Measurements from ENCODE around the gene DNM3.
"Not testable (repeated sequence)": the region's sequence is repeated elsewhere in the genome, so short reads cannot be mapped to it uniquely, and the experiment has no call there.

DNM3 gene

DNA sequence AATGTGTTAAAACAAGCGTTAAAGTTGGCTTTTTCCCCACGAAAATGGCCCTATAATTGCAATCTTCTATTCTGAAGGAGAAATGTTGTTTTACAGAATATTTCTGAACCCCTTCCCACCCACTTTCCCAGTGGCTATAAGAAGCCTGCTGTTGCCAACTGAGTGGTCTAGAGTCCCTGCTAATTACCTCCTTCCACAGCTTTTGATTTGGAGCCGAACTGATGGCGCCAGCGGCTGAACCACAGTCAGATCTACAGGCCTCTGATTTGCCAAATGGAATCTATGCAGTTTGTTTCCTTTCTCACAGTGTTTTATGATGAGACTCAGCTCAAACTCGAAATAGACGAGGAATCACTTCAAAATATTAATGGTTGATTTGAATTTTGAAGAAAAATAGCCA, 503.1 kb downstream of the DNM3 start:
- DNase-seq = no peak

DNA sequence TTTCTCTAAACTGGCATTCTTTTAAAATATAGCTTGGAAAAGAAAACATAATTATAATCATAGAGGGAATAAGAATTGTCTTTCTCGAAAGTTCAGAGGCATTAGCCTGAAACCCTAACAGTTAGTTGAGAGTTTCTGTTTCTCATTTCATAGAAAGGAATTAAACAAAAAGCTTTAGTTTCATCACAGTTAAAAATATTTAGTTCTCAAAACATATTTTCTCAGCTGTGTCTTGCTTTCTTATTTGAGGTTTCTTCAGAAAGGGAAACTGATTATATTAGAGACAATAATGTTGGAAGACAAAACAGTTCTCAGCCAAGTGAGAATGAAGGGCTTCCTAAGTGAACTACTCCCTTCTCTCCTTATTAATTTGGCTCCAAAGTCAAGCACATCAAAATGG, 503.8 kb downstream of the DNM3 start:
- DNase-seq = no peak

DNA sequence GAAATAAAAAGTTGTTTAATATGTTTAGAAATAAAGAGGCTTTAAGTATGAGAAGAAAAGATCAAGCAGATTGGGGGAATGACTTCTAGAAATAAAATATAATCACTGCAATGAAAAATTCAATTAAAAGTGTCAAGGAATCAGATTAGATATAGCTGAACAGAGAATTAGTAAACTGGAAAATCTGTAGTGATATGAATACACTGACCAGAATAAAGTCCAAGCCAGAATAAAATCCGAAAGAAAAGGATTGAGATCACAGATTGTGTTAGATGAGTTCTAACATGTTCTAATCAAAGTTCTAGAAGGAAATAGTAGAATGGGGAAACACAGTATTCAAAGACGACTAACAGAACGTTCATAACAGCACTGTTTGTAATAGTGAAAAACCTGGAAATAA, 506.1 kb downstream of the DNM3 start:
- no peak for DNase-seq

DNA sequence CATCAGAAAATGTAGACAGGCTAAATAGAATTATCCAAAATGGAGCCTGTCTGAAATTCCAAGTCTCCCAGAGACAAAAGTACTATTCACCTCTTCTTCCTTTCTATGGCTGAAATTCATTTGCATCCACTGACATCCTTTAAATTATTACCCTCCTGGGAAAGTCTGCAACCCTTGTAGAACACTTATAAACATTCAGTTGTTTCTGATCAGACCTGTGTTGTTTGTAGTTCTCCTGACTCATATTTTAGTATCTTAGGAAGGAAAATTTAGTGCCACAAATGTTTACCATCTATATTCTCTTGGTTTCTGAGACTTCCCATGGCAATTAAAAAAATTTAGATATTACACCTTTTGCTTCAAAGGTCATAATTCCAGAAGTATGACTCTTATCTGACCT, 509.6 kb downstream of the DNM3 start:
- no peak for DNase-seq

DNA sequence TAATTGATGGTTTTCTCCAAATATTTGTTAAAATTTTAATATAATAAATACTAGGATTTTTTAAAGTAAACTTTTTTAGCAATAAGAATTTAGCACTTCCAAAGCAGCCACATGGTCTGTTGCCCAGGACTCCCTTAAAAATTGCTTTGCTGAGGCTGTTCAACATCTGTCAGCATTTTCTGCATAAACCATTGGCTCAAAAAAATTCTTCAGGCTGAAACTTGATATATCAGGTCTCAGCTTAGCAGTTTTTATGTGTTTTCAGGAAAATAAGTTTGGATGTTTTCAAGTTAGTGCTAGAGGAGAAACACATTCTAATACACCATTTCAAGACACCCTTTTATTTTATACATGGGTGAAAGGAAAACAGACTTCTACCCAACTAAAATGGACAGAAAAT, 510.0 kb downstream of the DNM3 start:
- DNase-seq = no peak

DNA sequence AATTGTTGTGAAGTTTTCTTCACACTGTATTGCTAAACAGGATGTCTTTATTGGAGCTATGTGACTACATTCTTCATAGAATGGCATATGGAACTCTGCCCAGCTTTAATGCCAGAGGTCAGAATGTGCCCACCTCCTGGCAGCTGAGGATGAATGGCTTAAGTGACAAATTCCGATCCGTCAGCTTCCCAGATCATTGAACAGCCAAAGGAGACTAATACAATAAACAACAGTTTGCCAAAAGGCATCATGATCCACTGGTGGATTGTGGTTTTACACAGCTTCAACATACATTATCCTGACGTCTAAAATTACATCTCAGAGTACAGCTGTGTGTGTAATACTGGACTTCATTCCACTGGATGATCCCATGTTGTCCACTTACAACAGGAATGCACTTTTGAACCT, 510.5 kb downstream of the DNM3 start:
- no peak for DNase-seq

DNA sequence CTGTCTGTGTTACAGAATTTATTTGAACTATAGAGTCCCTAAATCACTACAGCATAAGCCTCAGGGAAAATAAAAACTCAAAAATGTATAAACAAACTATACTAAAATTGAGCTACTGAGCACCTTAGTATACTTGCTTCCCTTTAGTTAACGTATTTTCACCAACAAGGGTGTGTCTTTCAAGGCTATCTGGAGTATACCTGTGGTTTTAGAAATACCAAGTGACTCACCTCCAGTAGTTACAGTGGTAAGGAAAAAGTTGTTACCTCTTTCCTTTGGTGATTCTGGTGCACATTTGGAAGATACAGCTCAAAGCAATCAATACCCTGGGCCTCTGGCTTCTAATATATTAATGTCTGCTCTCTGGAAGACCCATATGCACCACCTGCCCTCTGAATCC, 511.1 kb downstream of the DNM3 start:
- DNase-seq = no peak

DNA sequence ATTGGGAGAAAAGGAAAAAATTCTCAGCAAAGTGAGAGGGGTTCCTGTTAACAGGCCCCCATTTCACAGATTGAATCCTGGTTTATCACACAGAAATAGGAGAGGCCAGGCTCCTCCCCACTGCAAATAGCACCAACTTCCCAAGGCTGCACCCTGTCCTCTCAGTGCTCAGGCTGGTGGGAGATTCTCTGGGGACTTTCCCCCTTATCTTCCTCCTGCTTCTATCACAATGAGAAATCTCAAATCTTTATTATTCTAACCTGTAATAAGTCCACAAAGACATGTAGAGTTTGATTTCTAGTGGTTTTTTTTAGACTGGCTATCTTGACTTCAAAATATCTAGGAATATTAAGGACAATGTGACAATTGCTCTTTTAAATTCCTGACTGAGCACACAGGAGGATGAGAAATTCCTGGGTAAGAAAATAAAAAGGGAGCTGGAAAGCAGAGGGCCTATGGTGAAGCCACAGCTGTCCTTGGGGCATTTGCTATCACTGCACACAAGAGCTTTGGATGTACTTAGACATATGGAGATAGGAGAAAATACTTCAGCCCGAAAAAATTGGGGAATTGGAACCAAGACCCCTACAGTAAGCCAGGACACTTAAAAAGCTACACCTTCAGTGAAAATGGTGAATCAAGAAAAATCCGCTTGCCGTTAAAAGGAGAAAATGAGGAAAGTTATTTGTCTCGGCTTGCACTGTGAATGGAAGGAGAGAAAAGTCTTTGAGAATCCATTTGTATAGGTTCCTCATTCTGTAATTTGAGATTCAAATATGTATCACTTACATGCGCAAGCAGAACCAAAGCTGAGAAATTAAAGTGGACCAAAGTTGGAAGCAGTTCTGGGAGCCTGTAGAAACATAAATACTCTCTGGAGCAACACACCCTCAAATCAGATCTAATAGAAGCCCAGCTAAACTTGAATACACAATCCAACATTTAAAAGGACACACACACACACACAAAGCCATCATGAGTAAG, 513.3 kb downstream of the DNM3 start:
- DNase-seq = no peak

DNA sequence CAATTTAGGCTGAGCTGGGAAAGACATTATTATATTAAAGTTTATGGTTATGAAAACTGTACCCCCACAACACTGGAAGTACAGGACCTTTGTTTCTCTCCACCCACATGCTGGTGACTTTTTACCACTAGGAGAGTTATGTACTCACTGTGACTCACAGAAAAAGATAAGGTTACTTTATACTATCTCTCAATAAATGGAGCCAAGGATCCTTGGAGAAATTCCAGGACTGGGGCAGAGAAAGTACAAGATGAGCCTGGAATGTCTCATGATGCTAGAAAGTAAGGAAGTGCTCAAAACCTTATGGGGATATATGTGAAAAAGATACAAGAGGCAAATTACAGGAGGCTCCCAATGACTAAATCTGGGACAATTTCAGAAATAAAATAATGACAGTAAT, 515.3 kb downstream of the DNM3 start:
- no peak for DNase-seq

DNA sequence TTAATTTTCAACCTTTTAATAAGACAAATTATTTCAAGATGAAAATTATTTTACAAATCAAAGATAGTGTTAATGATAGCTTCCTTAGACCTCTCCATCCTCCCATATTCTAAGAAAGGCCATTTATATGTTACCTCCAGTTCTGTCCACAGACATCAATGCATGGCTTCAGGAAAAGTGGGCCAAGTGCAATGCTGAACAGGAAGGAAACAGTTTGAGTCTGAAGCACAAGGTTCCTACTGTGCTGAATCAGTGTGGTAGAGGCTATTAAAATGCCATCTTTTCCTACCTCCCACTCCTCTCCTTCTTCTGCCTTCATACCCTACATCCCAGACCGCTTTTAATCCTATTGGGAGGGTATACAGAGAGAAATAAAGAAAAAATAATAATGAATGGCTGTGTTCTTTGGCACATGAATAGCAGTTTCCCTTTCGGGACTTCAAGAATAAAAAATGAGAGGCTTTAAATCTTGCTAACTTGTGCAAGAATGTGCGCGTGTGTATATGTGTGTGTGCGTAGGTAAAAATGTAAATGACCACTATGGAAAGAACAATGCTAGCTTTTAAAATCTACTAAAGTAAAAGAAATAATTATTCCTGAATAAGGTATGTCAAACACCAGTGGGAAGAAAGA, 516.6 kb downstream of the DNM3 start:
- DNase-seq = no peak

DNA sequence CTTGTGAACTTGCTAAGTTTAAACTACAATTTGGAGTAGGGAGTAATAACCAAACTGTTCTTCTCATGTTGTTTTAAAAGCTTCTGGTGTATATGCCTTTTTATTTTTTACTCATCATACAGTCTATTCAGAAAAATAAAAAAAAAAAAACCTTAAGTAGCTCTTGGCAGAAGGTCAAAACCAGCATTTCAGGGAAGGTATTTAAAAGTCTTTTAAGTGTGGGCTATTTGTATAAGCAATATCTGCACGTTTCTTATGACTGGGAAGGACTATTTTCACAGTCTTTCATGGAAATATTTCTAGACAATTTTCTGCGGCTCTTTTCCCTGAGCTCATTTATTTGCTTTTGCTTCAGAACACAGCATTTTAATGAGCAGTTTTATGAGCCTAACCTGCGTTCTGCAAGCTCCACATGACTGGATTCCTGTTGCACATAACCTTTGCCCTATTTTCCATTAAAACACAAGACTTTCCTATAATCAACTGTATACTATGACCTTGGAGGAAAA, 518.2 kb downstream of the DNM3 start:
- DNase-seq = no peak

DNA sequence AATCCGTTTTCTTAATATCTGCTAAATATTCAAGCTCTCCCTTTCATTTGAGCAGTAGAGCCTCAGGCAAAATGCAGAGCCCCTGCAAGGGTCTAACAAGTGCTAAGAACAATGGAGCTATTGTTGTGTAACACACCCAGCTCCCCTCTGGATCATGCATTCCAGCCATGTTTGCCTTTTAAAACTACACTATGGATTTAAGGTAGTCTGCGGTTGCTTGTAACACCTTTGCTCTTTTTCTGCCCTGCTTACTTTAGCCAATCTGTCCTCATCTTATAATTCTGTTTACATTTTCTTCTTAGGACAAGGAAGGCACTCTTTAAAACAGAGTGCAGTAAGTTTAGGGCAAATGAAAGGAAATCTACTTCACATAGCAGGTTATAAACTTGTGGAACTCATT, 519.2 kb downstream of the DNM3 start:
- no peak for DNase-seq

DNA sequence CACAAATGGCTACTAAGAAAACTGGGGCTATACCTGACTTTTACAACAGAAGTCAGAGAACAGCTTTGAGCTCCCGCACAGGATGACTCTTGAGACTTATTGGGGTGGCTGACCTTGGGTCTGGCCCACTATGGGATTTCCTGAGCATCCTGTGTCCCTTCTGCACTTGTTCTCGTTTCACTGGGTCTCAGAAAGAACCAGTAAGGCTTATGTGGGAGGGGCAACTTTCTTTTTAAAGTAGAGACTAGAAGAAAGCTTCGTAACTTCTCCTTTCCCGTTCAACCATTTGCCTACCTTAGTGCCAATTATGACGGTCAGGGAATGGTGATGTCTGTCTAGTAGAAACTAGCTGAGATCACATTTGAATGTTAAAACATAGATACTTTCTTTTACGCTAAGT, 519.7 kb downstream of the DNM3 start:
- no peak for DNase-seq

DNA sequence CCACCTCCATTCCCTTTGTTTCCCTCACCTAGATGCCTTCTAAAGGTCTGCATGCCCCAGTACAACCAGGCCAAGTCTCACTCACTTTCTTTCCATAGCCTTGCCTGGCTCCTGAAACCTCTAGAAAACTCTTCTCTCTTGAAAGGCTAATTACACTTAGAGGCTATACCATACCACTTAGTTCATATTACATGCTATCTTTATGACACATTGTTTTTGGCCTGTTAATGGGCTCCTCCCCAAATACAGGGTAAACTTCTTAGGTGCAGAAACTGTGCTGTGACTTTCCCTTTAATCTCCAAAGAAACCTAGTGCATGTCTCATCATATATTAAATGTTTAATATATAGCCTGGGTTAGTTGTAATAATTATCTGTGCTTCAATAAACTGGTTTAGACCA, 522.6 kb downstream of the DNM3 start:
- DNase-seq = no peak

DNA sequence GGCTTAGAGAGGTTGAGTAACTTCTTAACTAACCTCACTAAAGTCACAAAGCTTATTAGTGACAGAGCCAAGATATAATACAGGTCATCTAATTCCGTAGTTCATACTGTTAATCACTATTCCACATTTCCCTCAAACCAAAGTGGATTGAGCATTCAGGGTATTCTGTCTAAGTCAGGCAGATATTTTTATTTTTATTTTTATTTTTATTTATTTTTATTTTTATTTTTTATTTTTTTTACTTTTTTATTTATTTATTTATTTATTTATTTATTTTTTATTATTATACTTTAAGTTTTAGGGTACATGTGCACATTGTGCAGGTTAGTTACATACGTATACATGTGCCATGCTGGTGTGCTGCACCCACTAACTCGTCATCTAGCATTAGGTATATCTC, 530.3 kb downstream of the DNM3 start:
- not testable (repeated sequence) for DNase-seq

DNA sequence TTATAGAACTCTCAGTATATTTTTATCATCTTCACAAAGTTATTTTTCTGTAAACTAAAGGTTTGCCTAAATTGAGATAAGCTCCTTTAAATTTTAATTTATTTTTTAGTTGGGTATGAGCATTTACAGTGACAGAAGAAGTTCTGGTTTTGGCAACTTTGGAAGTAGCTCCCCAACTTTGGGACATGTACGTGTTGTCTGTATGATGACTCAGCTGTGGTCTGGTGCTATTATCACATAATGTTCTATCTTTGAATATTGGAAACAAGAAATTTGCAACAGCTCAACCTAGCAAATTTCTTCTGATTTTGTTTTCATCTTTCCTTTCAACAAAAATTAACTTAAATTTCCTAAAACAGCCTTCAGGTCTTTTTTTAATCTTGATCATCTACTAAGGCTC, 532.6 kb downstream of the DNM3 start:
- DNase-seq = no peak

DNA sequence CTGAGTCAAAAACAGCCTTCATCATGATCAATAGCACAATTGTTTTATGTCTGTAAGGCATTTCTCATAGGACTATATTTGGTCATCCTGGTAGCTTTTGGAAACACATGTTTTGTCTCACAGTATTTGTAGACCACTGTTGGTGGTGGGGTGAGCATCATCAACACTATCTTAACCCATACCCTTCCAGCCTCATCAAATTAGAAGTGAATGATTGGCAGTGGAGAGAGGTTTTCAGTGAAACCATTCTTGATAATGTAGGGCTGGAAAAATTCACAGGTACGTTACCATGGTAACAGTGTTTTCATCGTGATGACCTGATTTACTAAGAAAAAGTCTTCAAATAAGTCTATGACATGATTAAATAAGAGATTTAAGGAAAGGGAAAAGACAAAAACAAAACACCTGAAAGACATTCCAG, 533.9 kb downstream of the DNM3 start:
- DNase-seq = no peak

DNA sequence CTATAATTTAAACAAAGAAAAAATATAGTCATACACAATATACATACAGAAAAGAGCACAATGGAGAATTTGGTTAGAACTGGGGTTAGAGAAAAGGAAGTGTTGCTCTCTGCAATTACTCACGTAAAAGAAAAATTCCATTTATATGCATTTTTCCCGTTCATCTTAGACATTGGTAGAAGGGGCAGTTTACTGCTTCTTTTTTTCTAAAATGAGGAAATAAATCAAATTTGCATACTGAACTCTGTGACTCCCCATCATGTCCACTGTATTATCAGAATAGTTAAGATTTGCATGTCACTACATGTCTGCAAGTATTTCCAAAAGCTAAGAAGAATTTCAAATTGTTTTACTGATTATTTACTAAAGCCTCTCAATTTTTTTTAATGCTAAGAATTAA, 535.1 kb downstream of the DNM3 start:
- no peak for DNase-seq

DNA sequence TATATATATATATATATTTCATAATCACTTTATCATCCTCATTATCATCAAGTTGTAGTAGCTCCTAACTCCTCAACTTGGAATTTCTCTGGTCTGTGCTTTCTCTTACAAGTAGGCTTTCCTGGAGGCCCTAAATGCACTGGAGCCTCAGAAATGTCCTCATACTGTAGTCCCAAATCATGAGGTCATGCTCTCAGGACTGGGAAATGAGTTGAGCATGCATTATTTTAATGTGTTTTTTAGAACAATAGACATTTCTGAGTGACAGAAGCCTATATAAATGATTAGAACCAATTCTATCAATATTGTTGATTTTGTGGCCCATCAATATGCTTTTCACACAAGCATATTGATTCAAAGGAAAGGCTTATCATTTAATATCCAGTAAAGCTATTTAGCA, 536.3 kb downstream of the DNM3 start:
- no peak for DNase-seq

DNA sequence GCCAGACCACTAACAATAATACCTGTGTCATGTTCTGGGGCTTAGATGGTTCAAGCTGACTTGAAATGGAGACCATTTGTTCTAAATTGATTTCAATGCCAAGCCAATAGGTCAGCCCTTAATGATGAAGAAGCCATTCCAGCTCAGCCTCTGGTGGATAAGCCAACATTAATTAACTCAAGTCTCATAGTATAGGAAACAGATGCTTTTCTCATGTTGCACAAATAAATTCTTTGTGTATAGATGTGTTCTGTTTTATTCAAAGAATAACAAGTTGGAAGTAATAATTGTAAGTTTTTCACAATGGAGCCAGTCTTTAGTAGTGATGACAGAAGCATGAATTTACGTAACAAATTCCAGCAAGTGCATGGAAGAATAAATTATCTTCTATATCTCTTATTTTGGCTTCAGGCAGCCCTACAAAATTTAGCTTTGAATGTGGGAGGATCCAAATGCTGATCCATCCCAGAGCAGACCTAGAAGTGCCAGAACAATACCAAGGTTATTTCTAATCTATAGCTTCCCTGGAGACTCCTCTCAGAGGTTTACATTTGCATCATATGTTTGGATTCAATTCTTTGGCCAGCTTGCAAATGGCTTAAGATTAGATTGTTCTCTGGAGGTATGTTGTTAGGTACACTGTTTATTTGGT, 536.9 kb downstream of the DNM3 start:
- DNase-seq = no peak

DNA sequence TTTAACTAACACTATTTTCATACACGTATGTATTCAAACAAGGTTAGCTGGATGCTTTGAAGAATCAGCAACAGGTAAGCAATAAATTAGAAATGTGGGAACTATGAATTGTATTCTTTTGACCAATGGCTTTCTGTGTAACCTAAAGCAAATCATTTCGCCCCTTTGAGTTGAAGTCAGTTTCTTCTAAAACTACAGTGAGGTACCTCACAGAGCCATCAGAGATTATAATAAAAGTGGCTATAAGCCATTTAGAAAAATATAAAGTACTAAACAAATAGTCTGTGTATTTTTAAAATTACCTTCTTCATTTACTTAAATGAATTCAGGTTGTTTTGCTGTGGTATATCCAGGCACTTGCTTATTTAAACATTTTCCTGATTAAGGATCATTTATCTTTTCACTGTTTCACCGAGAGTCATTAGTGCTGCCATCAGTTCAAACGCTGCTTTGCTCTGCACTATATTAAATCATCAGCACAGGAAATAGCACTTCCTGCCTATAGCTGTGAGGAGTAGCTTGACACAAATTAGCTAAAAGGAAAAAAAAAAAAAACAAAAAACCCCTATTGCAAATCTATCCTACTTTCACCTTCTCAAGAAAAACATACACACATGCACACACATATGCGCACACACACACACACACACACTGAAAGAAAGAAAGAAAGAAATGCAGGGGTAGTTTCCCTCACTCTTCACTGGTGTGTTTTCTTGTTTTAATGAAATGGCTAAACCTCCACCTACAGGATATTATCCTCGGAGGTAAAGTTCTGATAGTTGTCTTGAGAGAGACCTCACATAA, 539.3 kb downstream of the DNM3 start:
- DNase-seq = peak in 1 of 2 experiments; percentile 8

DNA sequence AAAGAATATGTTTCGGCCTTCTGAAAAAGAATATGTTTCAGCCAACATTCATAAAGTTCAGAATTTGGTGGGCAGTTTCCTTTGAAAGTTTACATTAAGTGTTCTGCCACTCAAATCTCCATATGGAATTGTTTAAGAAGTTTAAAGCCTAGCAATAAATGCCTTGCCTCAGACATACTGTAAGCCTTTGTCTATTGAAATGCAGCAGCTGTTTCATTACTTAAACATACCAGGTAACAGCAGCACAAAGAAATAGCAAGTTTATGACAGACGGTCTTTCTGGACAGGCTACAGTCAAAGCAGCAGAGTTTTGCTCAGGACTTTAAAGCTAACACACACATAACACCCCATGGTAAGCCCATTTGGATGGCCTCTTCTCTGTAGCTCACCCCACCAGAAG, 540.6 kb downstream of the DNM3 start:
- DNase-seq = no peak

DNA sequence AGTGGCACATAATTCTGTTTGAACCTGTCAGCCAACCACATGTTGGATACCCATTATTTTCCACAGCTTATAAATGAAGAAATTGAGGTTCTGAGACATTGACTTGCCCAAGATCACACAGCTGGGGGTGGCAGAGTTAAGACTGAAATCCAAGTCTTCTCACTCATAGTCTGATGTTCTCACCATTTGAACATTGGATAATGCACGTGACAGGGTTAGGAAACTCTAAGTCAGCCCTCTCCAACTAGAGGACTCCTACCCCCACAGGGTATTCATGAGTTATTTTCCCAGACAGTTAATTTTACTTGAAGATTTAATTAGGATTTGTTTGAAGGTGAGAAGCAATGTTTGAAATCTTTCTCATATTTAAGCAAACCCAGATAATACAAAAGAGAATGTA, 541.1 kb downstream of the DNM3 start:
- no peak for DNase-seq

Data from AML-193 (cell line).